ENCODE data around the gene PHOX2A.

DNA sequence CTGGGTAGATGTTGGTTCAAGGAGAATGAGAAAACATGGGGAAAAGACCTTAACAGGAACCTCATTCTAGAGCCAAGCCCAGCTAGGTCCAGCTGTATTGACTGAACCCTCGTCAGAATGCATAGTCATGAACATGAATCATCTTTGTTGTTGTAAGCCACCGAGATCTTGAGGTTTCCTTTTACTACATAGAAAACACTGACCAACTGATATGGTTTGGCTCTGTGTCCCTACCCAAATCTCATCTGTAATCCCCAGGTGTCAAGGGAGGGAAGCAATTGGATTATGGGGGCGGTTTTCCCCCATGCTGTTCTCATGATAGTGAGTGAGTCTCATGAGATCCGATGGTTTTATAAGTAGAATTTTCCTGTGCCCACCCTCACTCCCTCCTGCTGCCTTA lies 19.4 kb upstream of the PHOX2A start:
- TF ChIP-seq POLR2A (IDR thresholded peaks at IDR 0.05): no peak
- TF ChIP-seq, protein P1, sequence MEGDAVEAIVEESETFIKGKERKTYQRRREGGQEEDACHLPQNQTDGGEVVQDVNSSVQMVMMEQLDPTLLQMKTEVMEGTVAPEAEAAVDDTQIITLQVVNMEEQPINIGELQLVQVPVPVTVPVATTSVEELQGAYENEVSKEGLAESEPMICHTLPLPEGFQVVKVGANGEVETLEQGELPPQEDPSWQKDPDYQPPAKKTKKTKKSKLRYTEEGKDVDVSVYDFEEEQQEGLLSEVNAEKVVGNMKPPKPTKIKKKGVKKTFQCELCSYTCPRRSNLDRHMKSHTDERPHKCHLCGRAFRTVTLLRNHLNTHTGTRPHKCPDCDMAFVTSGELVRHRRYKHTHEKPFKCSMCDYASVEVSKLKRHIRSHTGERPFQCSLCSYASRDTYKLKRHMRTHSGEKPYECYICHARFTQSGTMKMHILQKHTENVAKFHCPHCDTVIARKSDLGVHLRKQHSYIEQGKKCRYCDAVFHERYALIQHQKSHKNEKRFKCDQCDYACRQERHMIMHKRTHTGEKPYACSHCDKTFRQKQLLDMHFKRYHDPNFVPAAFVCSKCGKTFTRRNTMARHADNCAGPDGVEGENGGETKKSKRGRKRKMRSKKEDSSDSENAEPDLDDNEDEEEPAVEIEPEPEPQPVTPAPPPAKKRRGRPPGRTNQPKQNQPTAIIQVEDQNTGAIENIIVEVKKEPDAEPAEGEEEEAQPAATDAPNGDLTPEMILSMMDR (IDR thresholded peaks at IDR 0.05 in 8 of 11, conservative IDR thresholded peaks at IDR 0.05 in 3 of 11): no peak

All from spleen (tissue), 7 donors.